Ovary (tissue), 3 donors: ENCODE results near the gene C7orf33.

ENCODE experiments used
- POLR2A ChIP-seq: fragments of 450-650 bp; IDR thresholded peaks from one replicate; pipeline ENCODE4 v1.6.1; 2017; ENCODE audit warnings: antibody characterized with exemption, mild to moderate bottlenecking, moderate library complexity
- TF ChIP-seq, protein P1 (sequence below), 3 donors: fragments of 450-650 bp in 2 of 3; fragments of 200-600 bp in 1 of 3; IDR thresholded peaks; one replicate each; pipeline versions ENCODE4 v1.5.1 to v1.8.0; 2016 to 2022; ENCODE audit warnings: antibody characterized with exemption in 3 of 3, mild to moderate bottlenecking in 1 of 3
- donor health status: DM: no; HTN: no; CAD: no.

DNA sequence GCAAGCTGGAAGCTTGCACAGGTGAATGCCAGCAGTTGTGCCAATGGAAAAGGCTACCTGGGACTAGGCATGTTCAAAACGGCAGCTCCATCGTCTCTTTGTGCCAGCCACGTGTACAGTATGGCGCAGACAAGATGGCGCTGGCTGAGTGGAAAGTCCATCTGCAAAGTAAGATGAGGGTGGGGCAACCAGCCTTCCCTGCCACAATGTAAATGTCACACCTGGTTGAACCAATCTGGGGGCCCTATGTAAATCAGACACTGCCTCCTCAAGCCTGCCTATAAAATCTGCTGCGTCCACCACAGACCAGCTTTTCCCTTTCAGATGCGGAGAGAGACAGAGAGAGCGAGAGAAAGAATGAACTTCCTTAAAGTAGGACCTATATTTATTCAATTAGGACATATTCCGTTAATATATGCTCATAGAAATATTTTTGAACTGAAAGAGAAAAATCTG is 18.5 kb upstream of the C7orf33 start:
- TF ChIP-seq, protein P1, sequence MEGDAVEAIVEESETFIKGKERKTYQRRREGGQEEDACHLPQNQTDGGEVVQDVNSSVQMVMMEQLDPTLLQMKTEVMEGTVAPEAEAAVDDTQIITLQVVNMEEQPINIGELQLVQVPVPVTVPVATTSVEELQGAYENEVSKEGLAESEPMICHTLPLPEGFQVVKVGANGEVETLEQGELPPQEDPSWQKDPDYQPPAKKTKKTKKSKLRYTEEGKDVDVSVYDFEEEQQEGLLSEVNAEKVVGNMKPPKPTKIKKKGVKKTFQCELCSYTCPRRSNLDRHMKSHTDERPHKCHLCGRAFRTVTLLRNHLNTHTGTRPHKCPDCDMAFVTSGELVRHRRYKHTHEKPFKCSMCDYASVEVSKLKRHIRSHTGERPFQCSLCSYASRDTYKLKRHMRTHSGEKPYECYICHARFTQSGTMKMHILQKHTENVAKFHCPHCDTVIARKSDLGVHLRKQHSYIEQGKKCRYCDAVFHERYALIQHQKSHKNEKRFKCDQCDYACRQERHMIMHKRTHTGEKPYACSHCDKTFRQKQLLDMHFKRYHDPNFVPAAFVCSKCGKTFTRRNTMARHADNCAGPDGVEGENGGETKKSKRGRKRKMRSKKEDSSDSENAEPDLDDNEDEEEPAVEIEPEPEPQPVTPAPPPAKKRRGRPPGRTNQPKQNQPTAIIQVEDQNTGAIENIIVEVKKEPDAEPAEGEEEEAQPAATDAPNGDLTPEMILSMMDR (IDR thresholded peaks at IDR 0.05) = no peak
- TF ChIP-seq POLR2A = no peak
